ENCODE data around the gene ERI2. TPM values are rescaled to one million over a fixed set of nuclear protein-coding genes. Genes with fewer than 3 reads are reported as not detected.

The ERI2 gene
- total and polyA plus RNA-seq, 2 of the 4 experiments (the other 2 are of a cell fraction): 7.5 to 10.2 TPM

DNA sequence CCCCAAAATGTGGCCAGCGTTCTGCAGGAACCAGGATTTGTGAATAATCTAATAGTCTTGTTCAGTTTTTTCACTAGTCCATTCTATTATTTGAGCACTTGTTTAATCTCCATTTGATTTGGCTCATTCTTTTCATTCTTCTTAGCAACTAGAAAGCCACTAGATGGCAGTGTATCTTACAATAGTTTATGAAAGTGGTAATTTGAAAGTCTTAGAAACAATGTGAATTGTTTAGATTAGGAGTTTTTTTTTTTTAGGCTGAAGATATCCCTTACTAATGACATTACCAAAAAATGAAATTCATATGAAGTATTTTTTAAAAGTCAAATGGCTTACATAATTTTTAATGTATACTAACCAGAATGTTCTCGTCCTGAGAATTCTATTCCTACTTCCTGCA, 6.7 kb downstream of the ERI2 start:
- no peak overlapping the region for H2BK20ac ChIP-seq (ENCODE audit: low read depth, low read length)
- H3K4me3 ChIP-seq (ENCODE audit: insufficient read depth, low read depth, low read length): no peak overlapping the region
- H3K79me1 ChIP-seq (ENCODE audit: low read depth in 1 of 2, low read length in 2 of 2): no peaks in the 10 kb centered on the region
- no peak overlapping the region for H3K18ac ChIP-seq (ENCODE audit: low read depth, low read length)
- no peak overlapping the region for H3K4me2 ChIP-seq (ENCODE audit: low read depth, low read length)
- no peak overlapping the region for H3K9ac ChIP-seq (ENCODE audit: low read depth, low read length)
- no peak overlapping the region for H3K23ac ChIP-seq (ENCODE audit: low read depth, low read length)
- no peak overlapping the region for H2AFZ ChIP-seq (replicated peaks; ENCODE audit: low read length, poor library complexity)
- ATAC-seq (ENCODE audit: low read depth) (peak; percentile 60; the same call in 1 of the 2 replicates), DNase-seq (peak; percentile 44)
- in situ Hi-C loops (cut with MboI; ENCODE audit: low sequenced_read_pairs) (no loop called here), dilution Hi-C loops (cut with HindIII; ENCODE audit: low sequenced_read_pairs, unreplicated experiment) (no loop called here), intact Hi-C loops (cut with micrococcal nuclease) (no loop called here)
- no TSS peak for BruUV-seq (replicated peaks)
- no peak overlapping the region for H2AK5ac ChIP-seq (ENCODE audit: low read depth, low read length)
- no peaks in the 10 kb centered on the region for H4K20me1 ChIP-seq (ENCODE audit: insufficient read depth, low read length)
- H3K4me1 ChIP-seq (ENCODE audit: control insufficient read depth, insufficient read depth, low read length): no peaks in the 10 kb centered on the region
- no peak overlapping the region for H4K8ac ChIP-seq (ENCODE audit: low read depth in 2 of 2, low read length in 2 of 2)
- TF ChIP-seq SMC3 (IDR thresholded peaks at IDR 0.05; ENCODE audit: low read depth, low read length) (peak; percentile 54), POLR2A (IDR thresholded peaks at IDR 0.05; ENCODE audit: low read depth, low read length) (no peak), RAD21 (IDR thresholded peaks at IDR 0.05; ENCODE audit: low read length) (peak; percentile 30)
- TF ChIP-seq, protein P1, sequence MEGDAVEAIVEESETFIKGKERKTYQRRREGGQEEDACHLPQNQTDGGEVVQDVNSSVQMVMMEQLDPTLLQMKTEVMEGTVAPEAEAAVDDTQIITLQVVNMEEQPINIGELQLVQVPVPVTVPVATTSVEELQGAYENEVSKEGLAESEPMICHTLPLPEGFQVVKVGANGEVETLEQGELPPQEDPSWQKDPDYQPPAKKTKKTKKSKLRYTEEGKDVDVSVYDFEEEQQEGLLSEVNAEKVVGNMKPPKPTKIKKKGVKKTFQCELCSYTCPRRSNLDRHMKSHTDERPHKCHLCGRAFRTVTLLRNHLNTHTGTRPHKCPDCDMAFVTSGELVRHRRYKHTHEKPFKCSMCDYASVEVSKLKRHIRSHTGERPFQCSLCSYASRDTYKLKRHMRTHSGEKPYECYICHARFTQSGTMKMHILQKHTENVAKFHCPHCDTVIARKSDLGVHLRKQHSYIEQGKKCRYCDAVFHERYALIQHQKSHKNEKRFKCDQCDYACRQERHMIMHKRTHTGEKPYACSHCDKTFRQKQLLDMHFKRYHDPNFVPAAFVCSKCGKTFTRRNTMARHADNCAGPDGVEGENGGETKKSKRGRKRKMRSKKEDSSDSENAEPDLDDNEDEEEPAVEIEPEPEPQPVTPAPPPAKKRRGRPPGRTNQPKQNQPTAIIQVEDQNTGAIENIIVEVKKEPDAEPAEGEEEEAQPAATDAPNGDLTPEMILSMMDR (conservative IDR thresholded peaks at IDR 0.05; ENCODE audit: low read depth, low read length): peak; percentile 50
- no peaks in the 10 kb centered on the region for H3K27me3 ChIP-seq (ENCODE audit: control insufficient read depth, insufficient read depth, low read length)
- H2BK5ac ChIP-seq (ENCODE audit: low read depth, low read length, poor library complexity, severe bottlenecking): no peak overlapping the region
- H2BK120ac ChIP-seq (ENCODE audit: low read depth, low read length): no peak overlapping the region
- H3K14ac ChIP-seq (replicated peaks; ENCODE audit: low read depth, low read length): no peak overlapping the region
- no peak overlapping the region for H3K56ac ChIP-seq (ENCODE audit: extremely low read depth, insufficient read depth, low read length)
- H4K5ac ChIP-seq (ENCODE audit: low read depth, low read length): no peak overlapping the region
- CTCF ChIA-PET: interaction anchor here (0.6 to 0.7 kb wide), 3 partner anchors 16 to 157 kb away, joined by 3 to 5 read pairs (median 3); no protein-coding TSS in a partner anchor
- no peaks in the 10 kb centered on the region for H3K9me1 ChIP-seq (ENCODE audit: insufficient read depth, low read length)
- H3K36me3 ChIP-seq (ENCODE audit: control insufficient read depth, insufficient read depth, low read length): no peaks in the 10 kb centered on the region; the same call in 1 of the 2 replicates
- H3K9me3 ChIP-seq (ENCODE audit: control insufficient read depth, insufficient read depth, low read length): no peaks in the 10 kb centered on the region
- H2AK9ac ChIP-seq (replicated peaks; ENCODE audit: low read depth, low read length, poor library complexity): no peak overlapping the region
- WGBS, 2 experiments (ENCODE audit: extremely low coverage in 2 of 2, insufficient read length in 1 of 2): no CpG with 5 or more reads among the region's 2 CpGs
- no peak overlapping the region for H3K4ac ChIP-seq (ENCODE audit: low read depth, low read length)
- no peak overlapping the region for H4K91ac ChIP-seq (ENCODE audit: insufficient read depth, low read depth, low read length)
- POLR2A ChIA-PET (ENCODE audit: unreplicated experiment): no interaction called here
- H3K27ac ChIP-seq (ENCODE audit: insufficient read depth, low read length): no peak overlapping the region
- no peak overlapping the region for H2BK15ac ChIP-seq (ENCODE audit: low read depth, low read length)

Measured in IMR-90 (cell line).